GM12891 (cell line): ENCODE results near the gene NCK1. TPM values are rescaled to one million over a fixed set of nuclear protein-coding genes. Genes with fewer than 3 reads are reported as not detected.

ENCODE experiments used
- DNase-seq: peaks from one replicate; pipeline ENCODE4 v3.0.0; 2011; ENCODE audit warnings: low spot score; ENCODE audit not compliant: insufficient read length
- FAIRE-seq: peaks from 2 replicates; lab custom pipeline; 2011; peaks lifted over from hg19 to GRCh38; lab: Jason Lieb, UNC
- PAX5 ChIP-seq: IDR thresholded peaks from 2 replicates; pipeline ENCODE4 v1.6.1; 2011; ENCODE audit warnings: low read length, moderate library complexity, mild to moderate bottlenecking; ENCODE audit not compliant: insufficient read depth, severe bottlenecking
- POLR2A ChIP-seq: IDR thresholded peaks from 2 replicates; pipeline ENCODE4 v1.6.1; 2011; ENCODE audit warnings: low read depth, low read length, control low read depth
- POLR2AphosphoS5 ChIP-seq: IDR thresholded peaks from 2 replicates; pipeline ENCODE4 v1.6.1; 2011; ENCODE audit warnings: low read depth, low read length, control low read depth
- POU2F2 ChIP-seq: IDR thresholded peaks from 2 replicates; pipeline ENCODE4 v1.6.1; 2011; ENCODE audit warnings: low read depth, mild to moderate bottlenecking, control low read depth, low read length, moderate library complexity
- SPI1 ChIP-seq: IDR thresholded peaks from 2 replicates; pipeline ENCODE4 v1.6.1; 2011; ENCODE audit warnings: low read depth, low read length, control low read depth
- TAF1 ChIP-seq: IDR thresholded peaks from 2 replicates; pipeline ENCODE4 v1.6.1; 2011; ENCODE audit warnings: low read depth, low read length, control low read depth
- polyA plus RNA-seq: library from polyadenylated mRNA; unstranded; fragments of >200 nt; gene quantifications from one replicate; pipeline ENCODE4 v1.2.1, GENCODE V29; 2012; ENCODE audit warnings: low read depth, missing spikeins, inconsistent platforms; ENCODE audit not compliant: missing spikeins

Gene NCK1
- polyA plus RNA-seq = 14.5 TPM

- DNase-seq (peak; percentile 78), FAIRE-seq (peak; percentile 95)
- peak; percentile 62; the same call in 1 of the 2 replicates for TF ChIP-seq TAF1
- TF ChIP-seq SPI1 = peak; percentile 50; the same call in 1 of the 2 replicates
- TF ChIP-seq POU2F2 = peak; percentile 10
- peak; percentile 96 for TF ChIP-seq POLR2AphosphoS5
- peak; percentile 94 for TF ChIP-seq POLR2A
- TF ChIP-seq PAX5 = no peak
Observed at GRCh38 chr3:136861890-136862616, at the start of gene NCK1. NCK1 (plus strand) TSS chr3:136862208; CDS start chr3:136928002, 65,794 bp downstream.

DNA sequence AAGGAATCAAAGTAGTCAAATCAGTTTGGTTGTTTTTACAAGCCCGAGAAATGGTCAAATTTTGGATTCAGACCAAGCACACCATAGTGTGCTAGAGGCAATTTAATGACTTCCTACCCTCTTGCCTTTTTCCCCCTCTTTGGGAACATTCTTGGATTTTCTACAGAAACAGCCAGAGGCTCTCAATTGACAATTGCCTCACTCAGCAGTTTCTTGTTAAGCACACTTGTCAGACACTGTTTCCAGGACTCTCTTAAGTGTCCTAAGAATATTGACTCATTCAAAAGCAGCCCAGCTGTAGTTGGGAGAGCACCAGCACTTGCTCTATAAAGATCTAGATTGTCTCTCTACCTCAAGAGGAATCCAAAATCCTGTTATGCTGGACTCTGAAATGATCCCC is 44.6 kb upstream of the NCK1 start:
- TF ChIP-seq POU2F2 (no peak), SPI1 (no peak), TAF1 (no peak), POLR2A (no peak), PAX5 (no peak), POLR2AphosphoS5 (no peak)
- DNase-seq = no peak
- FAIRE-seq = no peak

- FAIRE-seq (peak; percentile 23), DNase-seq (no peak)
- no peak for TF ChIP-seq PAX5
- no peak for TF ChIP-seq POLR2AphosphoS5
- no peak for TF ChIP-seq TAF1
- TF ChIP-seq POU2F2 = no peak
- TF ChIP-seq POLR2A = no peak
- TF ChIP-seq SPI1 = no peak
Observed at GRCh38 chr3:136818191-136818768, 43.7 kb upstream of the NCK1 start.

DNA sequence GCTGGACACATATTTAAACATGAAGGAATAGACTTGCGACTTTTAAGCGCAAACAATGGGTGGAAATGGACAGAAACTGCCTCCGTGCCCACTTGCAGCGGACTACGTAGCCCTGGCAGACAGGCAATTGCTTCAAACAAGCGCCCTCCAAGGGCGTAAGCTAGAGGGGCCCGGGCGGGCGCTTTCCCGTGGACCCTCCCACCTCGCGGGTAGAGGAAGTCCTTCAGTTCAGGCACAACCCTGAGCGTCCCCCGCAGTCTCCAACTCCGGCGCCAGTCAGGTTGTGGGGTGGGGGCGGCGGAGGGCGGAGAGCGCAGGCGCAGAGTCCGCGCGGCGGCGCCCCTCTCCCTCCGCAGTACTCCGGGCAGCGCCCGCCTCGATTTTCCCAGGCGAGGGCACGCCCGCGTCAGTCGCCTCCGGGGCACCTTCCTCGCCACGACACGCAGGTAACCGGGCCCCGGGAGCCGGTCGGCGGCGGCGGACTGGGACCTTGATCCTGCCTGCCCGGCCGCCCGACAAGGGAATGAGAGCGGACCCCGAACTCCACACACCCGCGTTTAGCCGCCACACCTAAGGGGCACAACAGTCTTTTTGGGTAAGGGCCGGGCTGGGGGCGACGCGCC is 43.1 kb upstream of the NCK1 start, which contains the start of gene SLC35G2:
SLC35G2 (plus strand) TSS at position 358 of the 623 bp plus-strand sequence. CDS start 35,335 bp downstream, outside the sequence.
- TF ChIP-seq POU2F2 = no peak
- no peak for TF ChIP-seq POLR2AphosphoS5
- FAIRE-seq (no peak), DNase-seq (peak; percentile 35)

GRCh38 chr3:136819392-136819730 is 42.6 kb upstream of the NCK1 start:
- no peak for DNase-seq
- TF ChIP-seq POLR2A (no peak), POLR2AphosphoS5 (no peak), POU2F2 (no peak), TAF1 (no peak), SPI1 (no peak), PAX5 (no peak)
- FAIRE-seq = no peak

GRCh38 chr3:136819731-136820679 is 42.0 kb upstream of the NCK1 start:
- peak; percentile 33 for DNase-seq
- peak; percentile 70 for FAIRE-seq
- TF ChIP-seq SPI1 (no peak), POLR2AphosphoS5 (no peak)

DNA sequence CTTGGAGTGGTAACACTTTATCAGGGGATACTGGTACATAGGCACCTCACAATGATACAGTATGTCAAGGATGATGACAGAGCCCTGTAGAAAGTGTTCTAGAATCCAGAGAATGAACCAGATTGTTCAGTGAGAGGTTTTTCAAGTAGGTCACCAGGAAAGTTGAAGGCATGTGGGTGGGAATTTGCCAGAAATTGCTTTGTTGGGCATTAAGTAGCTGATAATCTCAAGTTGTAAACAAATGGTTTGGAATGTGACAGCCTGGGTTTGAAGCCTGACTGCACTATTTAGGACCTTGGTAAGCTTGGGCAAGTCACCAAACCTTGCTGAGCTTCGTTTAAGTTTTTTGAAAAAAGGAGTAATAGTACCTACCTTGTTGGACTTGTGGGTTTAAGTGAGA is 30.5 kb upstream of the NCK1 start:
- no peak for TF ChIP-seq POU2F2
- no peak for TF ChIP-seq SPI1
- TF ChIP-seq PAX5 = no peak
- no peak for TF ChIP-seq TAF1
- no peak for TF ChIP-seq POLR2AphosphoS5

DNA sequence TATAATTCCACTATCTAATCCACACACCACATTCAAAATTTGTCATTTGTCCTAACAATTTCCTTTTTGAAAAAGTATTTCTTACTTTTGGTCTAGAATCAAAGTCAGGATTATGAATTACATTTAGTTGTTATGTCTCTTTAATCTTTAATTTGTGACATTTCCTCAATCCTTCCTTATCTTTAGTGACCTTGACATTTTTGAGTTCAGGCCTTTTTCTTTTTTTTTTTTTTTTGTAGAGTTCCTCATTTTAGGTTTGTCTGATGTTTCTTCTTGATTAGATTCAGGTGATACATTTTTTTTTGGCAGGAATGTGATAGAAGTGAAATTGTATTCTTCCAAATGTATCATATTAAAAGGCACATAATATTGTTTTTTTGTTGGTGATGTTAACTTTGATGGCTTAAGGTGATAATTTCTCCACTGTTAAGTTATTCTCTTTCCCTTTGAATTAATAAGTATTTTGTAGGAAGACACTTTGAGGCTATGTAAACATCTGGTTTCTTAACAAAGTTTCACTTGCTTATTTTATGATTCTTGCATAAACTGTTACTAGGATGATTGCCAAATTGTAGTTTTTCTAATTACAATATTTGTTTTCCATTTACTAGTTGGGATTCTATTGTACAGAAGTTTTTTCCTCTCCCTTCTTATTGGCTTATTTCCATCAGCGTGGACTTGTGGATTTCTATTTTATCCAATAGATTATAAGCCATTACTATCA is 26.8 kb upstream of the NCK1 start:
- TF ChIP-seq SPI1 = no peak
- TF ChIP-seq POLR2AphosphoS5 = no peak
- no peak for TF ChIP-seq PAX5
- TF ChIP-seq POU2F2 = no peak
- no peak for TF ChIP-seq TAF1
- no peak for TF ChIP-seq POLR2A
- FAIRE-seq (no peak), DNase-seq (no peak)

More for the DNA sequence above, 30.5 kb upstream of the NCK1 start:
- FAIRE-seq (no peak), DNase-seq (no peak)

DNA sequence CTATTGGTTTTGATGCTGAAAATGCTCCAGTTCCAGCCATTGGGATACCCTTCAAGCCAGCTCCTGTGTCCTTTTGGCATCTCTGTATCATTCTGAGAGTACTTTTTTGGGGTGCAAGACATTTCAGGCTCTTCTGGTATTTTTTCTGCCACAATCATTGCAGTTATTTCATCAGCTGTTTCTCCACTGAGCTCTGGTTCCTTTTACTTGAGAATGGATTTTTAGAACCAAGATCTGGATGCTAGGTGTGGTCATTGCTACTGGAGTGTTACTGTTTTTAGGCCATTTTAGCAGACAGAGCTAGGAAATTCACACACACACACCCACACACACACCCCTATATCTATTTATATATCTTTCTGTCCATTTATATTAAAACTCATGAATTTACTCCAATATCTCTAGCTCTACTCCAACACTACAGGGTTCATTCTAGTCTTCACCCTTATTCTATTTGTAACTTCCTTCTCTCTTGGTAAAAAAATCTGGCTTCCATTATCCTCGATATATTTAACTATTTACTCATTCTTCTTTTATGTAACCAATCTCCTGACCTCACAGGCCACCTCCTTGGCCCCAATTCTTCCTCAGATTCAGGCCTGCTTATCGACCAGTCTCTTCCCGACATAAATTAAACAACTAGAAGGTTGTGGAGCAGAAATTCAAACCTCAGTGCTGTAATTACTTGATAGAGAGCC is 26.0 kb upstream of the NCK1 start:
- DNase-seq (no peak), FAIRE-seq (no peak)
- TF ChIP-seq POLR2A (no peak), TAF1 (no peak), POLR2AphosphoS5 (no peak), SPI1 (no peak), POU2F2 (no peak), PAX5 (no peak)
